PC-9 (cell line): ENCODE data around the gene ARGFX. TPM values are rescaled to one million over a fixed set of nuclear protein-coding genes. Genes with fewer than 3 reads are reported as not detected.

ENCODE experiments used
- BruUV-seq: library from RNA; stranded (reverse); fragments of 400-500 nt; replicated peaks from 2 replicates; lab custom pipeline; 2021; lab: Mats Ljungman, UMichigan
- CTCF ChIA-PET: fragments of 300-600 bp; sonication (Branson Sonifier 250); formaldehyde crosslinking; loops from one replicate; lab custom pipeline; 2022; ENCODE audit warnings: antibody characterized with exemption; lab: Charles Lee
- POLR2A ChIA-PET: fragments of 300-600 bp; sonication (Branson Sonifier 250); formaldehyde crosslinking; loops from one replicate; lab custom pipeline; 2022; ENCODE audit warnings: antibody characterized with exemption; ENCODE audit not compliant: unreplicated experiment; lab: Charles Lee
- DNase-seq, 2 experiments: peaks; one replicate each; pipeline versions ENCODE4 v3.0.0 to v3.0.0-alpha.2; 2015 to 2022; ENCODE audit warnings: mixed read lengths in 1 of 2
- H2AFZ ChIP-seq: fragments of 200-600 bp; sonication (generic); 2 replicates; pipeline ENCODE4 v1.8.1; 2017; ENCODE audit warnings: antibody characterized with exemption
- H3F3A ChIP-seq: fragments of 200-600 bp; sonication (generic); 2 replicates; pipeline ENCODE4 v1.8.1; 2017; ENCODE audit warnings: antibody characterized with exemption, mild to moderate bottlenecking, low read depth; ENCODE audit not compliant: insufficient read depth
- H3K27ac ChIP-seq: fragments of 200-600 bp; sonication (generic); 2 replicates; pipeline ENCODE4 v1.6.1; 2016; ENCODE audit warnings: mixed run types
- H3K27me3 ChIP-seq: fragments of 200-600 bp; sonication (generic); 2 replicates; pipeline ENCODE4 v1.6.1; 2016; ENCODE audit warnings: low read depth, mixed run types; ENCODE audit not compliant: insufficient read depth
- H3K36me3 ChIP-seq: fragments of 200-600 bp; sonication (generic); 2 replicates; pipeline ENCODE4 v1.6.1; 2016; ENCODE audit warnings: low read depth, mixed run types
- H3K4me1 ChIP-seq: fragments of 200-600 bp; sonication (generic); replicated peaks from 2 replicates; pipeline ENCODE4 v1.6.1; 2016; ENCODE audit warnings: mixed run types; ENCODE audit not compliant: insufficient read depth
- H3K4me2 ChIP-seq: fragments of 200-600 bp; sonication (generic); 2 replicates; pipeline ENCODE4 v1.6.1; 2017; ENCODE audit warnings: mixed run types
- H3K4me3 ChIP-seq: fragments of 200-600 bp; sonication (generic); 2 replicates; pipeline ENCODE4 v1.6.1; 2016; ENCODE audit warnings: mixed run types
- H3K79me2 ChIP-seq: fragments of 200-600 bp; sonication (generic); 2 replicates; pipeline ENCODE4 v1.6.1; 2017; ENCODE audit warnings: low read depth, mixed run types
- H3K9me2 ChIP-seq: fragments of 200-600 bp; sonication (generic); 2 replicates; pipeline ENCODE4 v1.8.1; 2017; ENCODE audit warnings: mild to moderate bottlenecking; ENCODE audit not compliant: insufficient read depth
- H3K9me3 ChIP-seq: fragments of 200-600 bp; sonication (generic); 2 replicates; pipeline ENCODE4 v1.8.1; 2016; ENCODE audit warnings: low read depth; ENCODE audit not compliant: insufficient read depth
- H4K20me1 ChIP-seq: fragments of 200-600 bp; sonication (generic); 2 replicates; pipeline ENCODE4 v1.8.1; 2017; ENCODE audit not compliant: insufficient read depth
- CTCF ChIP-seq: fragments of 200-600 bp; sonication (generic); conservative IDR thresholded peaks from 2 replicates; pipeline ENCODE4 v1.6.1; 2017; ENCODE audit warnings: mixed run types, antibody characterized with exemption, mild to moderate bottlenecking, moderate library complexity
- EZH2 ChIP-seq: fragments of 200-600 bp; sonication (generic); IDR thresholded peaks from 2 replicates; pipeline ENCODE4 v1.8.0; 2017; ENCODE audit warnings: antibody characterized with exemption, low read depth
- intact Hi-C: fragments of 100-400 bp; cut with micrococcal nuclease; formaldehyde crosslinking; loops from one replicate; pipeline ENCODE4 v1.10.0; 2022; ENCODE audit not compliant: unreplicated experiment
- total RNA-seq: library from RNA; stranded (reverse); gene quantifications from 2 replicates; pipeline ENCODE4 v1.2.3, GENCODE V29; 2021

Gene ARGFX
- total RNA-seq, 1 experiment from 2014 or later: not detected

- Histone ChIP-seq H3K4me1 (no peaks in the 10 kb centered on the region), H3K27me3 (no peaks in the 10 kb centered on the region), H2AFZ (no peak overlapping the region), H4K20me1 (no peaks in the 10 kb centered on the region), H3K9me2 (no peaks in the 10 kb centered on the region), H3K79me2 (no peaks in the 10 kb centered on the region), H3F3A (no peaks in the 10 kb centered on the region), H3K4me3 (no peak overlapping the region), H3K27ac (no peak overlapping the region), H3K36me3 (no peaks in the 10 kb centered on the region), H3K9me3 (no peaks in the 10 kb centered on the region), H3K4me2 (no peak overlapping the region)
- intact Hi-C loops: no loop called here
- ChIA-PET CTCF (no interaction called here), POLR2A (no interaction called here)
- no peak for DNase-seq
- BruUV-seq: no TSS peak
- no peak for TF ChIP-seq CTCF
- TF ChIP-seq EZH2: no peak
These were observed 15.0 kb upstream of the ARGFX start for GRCh38 chr3:121552797-121553196.

GRCh38 chr3:121557426-121557934 lies 10.3 kb upstream of the ARGFX start:
- Histone ChIP-seq H3K4me3 (no peak overlapping the region), H3K27ac (no peak overlapping the region), H3K4me2 (no peak overlapping the region), H3K9me2 (no peaks in the 10 kb centered on the region), H2AFZ (no peak overlapping the region), H3K27me3 (no peaks in the 10 kb centered on the region), H3K4me1 (no peaks in the 10 kb centered on the region), H3F3A (no peaks in the 10 kb centered on the region), H3K79me2 (no peaks in the 10 kb centered on the region), H3K9me3 (no peaks in the 10 kb centered on the region), H4K20me1 (no peaks in the 10 kb centered on the region), H3K36me3 (no peaks in the 10 kb centered on the region)
- no TSS peak for BruUV-seq
- TF ChIP-seq CTCF: no peak
- no peak for TF ChIP-seq EZH2
- no peak for DNase-seq
- intact Hi-C loops: no loop called here
- ChIA-PET POLR2A (no interaction called here), CTCF (no interaction called here)

GRCh38 chr3:121562148-121562547 lies 5.6 kb upstream of the ARGFX start:
- no peak overlapping the region for H2AFZ ChIP-seq
- BruUV-seq: no TSS peak
- CTCF ChIA-PET: interaction anchor here (0.7 kb wide), 1 partner anchor 1144 kb away, joined by 3 read pairs; no protein-coding TSS in a partner anchor
- H3K4me3 ChIP-seq: no peak overlapping the region
- no peaks in the 10 kb centered on the region for H3K36me3 ChIP-seq
- DNase-seq: no peak
- no peaks in the 10 kb centered on the region for H3K4me1 ChIP-seq
- H3K4me2 ChIP-seq: no peak overlapping the region
- H3K27me3 ChIP-seq: no peaks in the 10 kb centered on the region
- H3K79me2 ChIP-seq: no peaks in the 10 kb centered on the region
- H3K27ac ChIP-seq: no peak overlapping the region
- intact Hi-C loops: no loop called here
- H3K9me3 ChIP-seq: no peaks in the 10 kb centered on the region
- H3F3A ChIP-seq: no peaks in the 10 kb centered on the region
- no peaks in the 10 kb centered on the region for H4K20me1 ChIP-seq
- POLR2A ChIA-PET: interaction anchor here (0.5 kb wide), 1 partner anchor 8 kb away, joined by 3 read pairs; no protein-coding TSS in a partner anchor
- H3K9me2 ChIP-seq: no peaks in the 10 kb centered on the region; the same call in 1 of the 2 replicates
- no peak for TF ChIP-seq EZH2
- TF ChIP-seq CTCF: no peak
